GM21526 (cell line): Measurements from ENCODE around the gene NOXA1.

Experiments used
- ATAC-seq: cut with Tn5 transposase; IDR thresholded peaks from one replicate; pipeline ENCODE4 v1.9.1; 2021; ENCODE audit warnings: moderate library complexity; ENCODE audit not compliant: unreplicated experiment, low FRiP score

Gene NOXA1

GRCh38 chr9:137479892-137480685 lies 56.9 kb downstream of the NOXA1 start:
- no peak for ATAC-seq

GRCh38 chr9:137480686-137481683 lies 57.8 kb downstream of the NOXA1 start:
- ATAC-seq, result no peak

- no peak for ATAC-seq
Measured at GRCh38 chr9:137482094-137482781, 59.0 kb downstream of the NOXA1 start.
